Sigmoid colon (tissue), 4 donors: ENCODE measurements around the gene TACC2.

Experiments used
- CTCF ChIP-seq, 4 experiments: fragments of 450-650 bp in 3 of 4; fragments of 200-600 bp in 1 of 4; IDR thresholded peaks; one replicate each; pipeline ENCODE4 v1.5.1; 2016 to 2019; ENCODE audit warnings: antibody characterized with exemption in 4 of 4, mild to moderate bottlenecking in 3 of 4, moderate library complexity in 2 of 4
- POLR2A ChIP-seq, 2 donors: fragments of 450-650 bp; IDR thresholded peaks; one replicate each; pipeline ENCODE4 v1.6.1; 2016; ENCODE audit warnings: antibody characterized with exemption in 2 of 2, mild to moderate bottlenecking in 2 of 2, moderate library complexity in 2 of 2
- POLR2AphosphoS5 ChIP-seq, 4 donors: sonication (generic); formaldehyde crosslinking; IDR thresholded peaks; one replicate each; pipeline ENCODE4 v1.6.1; 2017; ENCODE audit warnings: antibody characterized with exemption in 4 of 4

- no peak for TF ChIP-seq CTCF (IDR thresholded peaks at IDR 0.05)
- TF ChIP-seq POLR2A (IDR thresholded peaks at IDR 0.05): no peak
- TF ChIP-seq POLR2AphosphoS5 (IDR thresholded peaks at IDR 0.05): no peak
Measured at GRCh38 chr10:122240401-122240800, 251.4 kb downstream of the TACC2 start.
